GM12878 (cell line): ENCODE data around the gene SLC17A2. TPM values are rescaled to one million over a fixed set of nuclear protein-coding genes. Genes with fewer than 3 reads are reported as not detected.

Source experiments
- ATAC-seq: fragments of 200-7000 bp; cut with Tn5 transposase; 3 replicates; pipeline ENCODE4 v1.9.1; 2020; ENCODE audit warnings: mild to moderate bottlenecking, moderate library complexity
- BruUV-seq: library from RNA; stranded (reverse); fragments of 400-500 nt; replicated peaks from 2 replicates; lab custom pipeline; 2021; lab: Mats Ljungman, UMichigan
- CTCF ChIA-PET: fragments of 300-600 bp; sonication (Branson Sonifier 250); formaldehyde crosslinking; extraction: SDS; loops from one replicate; lab custom pipeline; 2021; ENCODE audit warnings: inconsistent platforms; lab: Yijun Ruan, JAX
- POLR2A ChIA-PET: fragments of 350-600 bp; formaldehyde crosslinking; extraction: SDS; loops from one replicate; lab custom pipeline; 2021; ENCODE audit warnings: inconsistent platforms; lab: Charles Lee
- RAD21 ChIA-PET: fragments of 300-600 bp; sonication (Branson Sonifier 250); formaldehyde crosslinking; loops from one replicate; lab custom pipeline; 2023; ENCODE audit warnings: antibody characterized with exemption; ENCODE audit not compliant: unreplicated experiment; lab: Charles Lee
- SMC1A ChIA-PET: fragments of 300-600 bp; sonication (Branson Sonifier 250); formaldehyde crosslinking; loops from one replicate; lab custom pipeline; 2023; ENCODE audit not compliant: unreplicated experiment, uncharacterized antibody; lab: Charles Lee
- DNase-seq: peaks from one replicate; pipeline ENCODE4 v3.0.0-alpha.2; 2011; ENCODE audit warnings: low read depth, low spot score
- FAIRE-seq: peaks from 3 replicates; lab custom pipeline; 2011; peaks lifted over from hg19 to GRCh38; lab: Jason Lieb, UNC
- H2AFZ ChIP-seq: 2 replicates; pipeline ENCODE4 v1.6.0; 2011; ENCODE audit warnings: low read depth, low read length, control low read depth; ENCODE audit not compliant: control insufficient read depth
- H3K27ac ChIP-seq: 2 replicates; pipeline ENCODE4 v1.5.1; 2011; ENCODE audit warnings: control low read depth; ENCODE audit not compliant: control insufficient read depth, insufficient read depth
- H3K27me3 ChIP-seq, 2 experiments: replicated peaks in 1 of 2; 2 replicates each; pipeline versions ENCODE4 v1.6.0 to v1.6.1; 2011; ENCODE audit warnings: low read length in 1 of 2; ENCODE audit not compliant: control insufficient read depth in 2 of 2, insufficient read depth in 2 of 2
- H3K36me3 ChIP-seq, 2 experiments: 2 replicates each; pipeline ENCODE4 v1.5.1; 2011; ENCODE audit warnings: low read length in 1 of 2; ENCODE audit not compliant: control insufficient read depth in 2 of 2, insufficient read depth in 2 of 2
- H3K4me1 ChIP-seq: 2 replicates; pipeline ENCODE4 v1.6.1; 2011; ENCODE audit warnings: mild to moderate bottlenecking, low read length, moderate library complexity, mixed read lengths; ENCODE audit not compliant: control insufficient read depth, insufficient read depth
- H3K4me2 ChIP-seq: 2 replicates; pipeline ENCODE4 v1.6.0; 2011; ENCODE audit warnings: control low read depth; ENCODE audit not compliant: control insufficient read depth, insufficient read depth
- H3K4me3 ChIP-seq: fragments of 200-600 bp; sonication (generic); 2 replicates; pipeline ENCODE4 v1.5.1; 2016
- H3K79me2 ChIP-seq: 2 replicates; pipeline ENCODE4 v1.6.0; 2011; ENCODE audit warnings: low read length; ENCODE audit not compliant: control insufficient read depth, insufficient read depth
- H3K9ac ChIP-seq: 2 replicates; pipeline ENCODE4 v1.8.0; 2011; ENCODE audit warnings: low read length, control low read depth, mixed read lengths; ENCODE audit not compliant: control insufficient read depth, insufficient read depth
- H3K9me3 ChIP-seq: replicated peaks from 3 replicates; pipeline ENCODE4 v1.5.1; 2011; ENCODE audit warnings: mild to moderate bottlenecking, low read length; ENCODE audit not compliant: control insufficient read depth, insufficient read depth
- H4K20me1 ChIP-seq: 2 replicates; pipeline ENCODE4 v1.6.0; 2011; ENCODE audit not compliant: control insufficient read depth, insufficient read depth
- BHLHE40 ChIP-seq, 2 experiments: fragments of 450-650 bp in 1 of 2; IDR thresholded peaks; 2 replicates each; pipeline ENCODE4 v1.6.1; 2011 to 2017; ENCODE audit warnings: low read depth in 2 of 2, borderline replicate concordance in 1 of 2, improper control_type of control experiment in 1 of 2, low read length in 1 of 2, mild to moderate bottlenecking in 1 of 2
- CEBPZ ChIP-seq: fragments of 150-350 bp; IDR thresholded peaks from 2 replicates; pipeline ENCODE4 v1.6.1; 2016; ENCODE audit warnings: low read depth, low read length
- CREB1 ChIP-seq: IDR thresholded peaks from 2 replicates; pipeline ENCODE4 v1.6.1; 2012; ENCODE audit warnings: low read depth, mild to moderate bottlenecking, inconsistent platforms
- CREM ChIP-seq: IDR thresholded peaks from 2 replicates; pipeline ENCODE4 v1.6.1; 2014; ENCODE audit warnings: antibody characterized with exemption, low read depth
- EED ChIP-seq: sonication (generic); IDR thresholded peaks from 2 replicates; pipeline ENCODE4 v1.6.1; 2016; ENCODE audit warnings: antibody characterized with exemption, low read depth
- IRF3 ChIP-seq: fragments of 450-650 bp; IDR thresholded peaks from 2 replicates; pipeline ENCODE4 v1.6.1; 2014; ENCODE audit warnings: mild to moderate bottlenecking
- JUNB ChIP-seq: IDR thresholded peaks from 2 replicates; pipeline ENCODE4 v1.6.1; 2016; ENCODE audit warnings: antibody characterized with exemption, mild to moderate bottlenecking
- JUND ChIP-seq: IDR thresholded peaks from 2 replicates; pipeline ENCODE4 v1.6.1; 2012; ENCODE audit warnings: low read depth, mild to moderate bottlenecking, low read length, improper control_type of control experiment, moderate library complexity
- MEF2A ChIP-seq: IDR thresholded peaks from 2 replicates; pipeline ENCODE4 v1.6.1; 2011; ENCODE audit warnings: low read depth, mild to moderate bottlenecking, low read length, moderate library complexity; ENCODE audit not compliant: insufficient read depth
- MYB ChIP-seq: fragments of 150-350 bp; IDR thresholded peaks from 2 replicates; pipeline ENCODE4 v1.6.1; 2014; ENCODE audit warnings: mild to moderate bottlenecking, low read depth, low read length, borderline replicate concordance
- PAX5 ChIP-seq: IDR thresholded peaks from 2 replicates; pipeline ENCODE4 v1.6.1; 2011; ENCODE audit warnings: low read depth, low read length, borderline replicate concordance
- RBBP5 ChIP-seq: fragments of 200-600 bp; sonication (generic); conservative IDR thresholded peaks from 2 replicates; pipeline ENCODE4 v1.6.1; 2016
- SRF ChIP-seq, 2 experiments: IDR thresholded peaks; 2 replicates each; pipeline ENCODE4 v1.6.1; 2011; ENCODE audit warnings: low read depth in 2 of 2, low read length in 2 of 2, mild to moderate bottlenecking in 1 of 2, moderate library complexity in 1 of 2
- TARDBP ChIP-seq: IDR thresholded peaks from 2 replicates; pipeline ENCODE4 v1.6.1; 2016; ENCODE audit warnings: borderline replicate concordance
- ZNF592 ChIP-seq: fragments of 450-650 bp; IDR thresholded peaks from 2 replicates; pipeline ENCODE4 v1.6.1; 2017; ENCODE audit warnings: mild to moderate bottlenecking, moderate library complexity
- WGBS: methylation state at CpG from one replicate; pipeline ENCODE4 v1.1.6; 2016; ENCODE audit warnings: low lambda C conversion rate; ENCODE audit not compliant: insufficient replicate concordance, insufficient coverage; ENCODE audit errors: missing lambda C conversion rate; 5-methylcytosine and 5-hydroxymethylcytosine counted together
- in situ Hi-C: fragments of 300-500 bp; cut with MboI; formaldehyde crosslinking; loops from 9 replicates; pipeline ENCODE4 v1.14.3; 2018; ENCODE audit warnings: mixed read lengths
- intact Hi-C: fragments of 100-400 bp; cut with micrococcal nuclease; formaldehyde crosslinking; loops from one replicate; pipeline ENCODE4 v1.14.2; 2022; ENCODE audit not compliant: unreplicated experiment
- polyA plus RNA-seq, 11 experiments: library from polyadenylated mRNA; depleted of rRNA in 4 of 11; unstranded in 6 of 11; stranded (reverse) in 5 of 11; fragments of >200 nt; fragmentation: Nextera tagmentation in 4 of 11; fragmentation: Illumina TruSeq in 1 of 11; extraction: Ambion mirVana in 4 of 11; extraction: Trizol in 1 of 11; gene quantifications; 1 replicate in 1 of 11; 2 replicates in 10 of 11; pipeline versions ENCODE4 v1.2.1 to v1.2.3, GENCODE V29; 2011 to 2016; ENCODE audit warnings: inconsistent platforms in 2 of 11, missing spikeins in 2 of 11, low read depth in 1 of 11
- total RNA-seq, 4 experiments: library from RNA; depleted of rRNA in 3 of 4; stranded (reverse); fragments of >200 nt in 3 of 4; fragmentation: Illumina TruSeq in 1 of 4; extraction: Trizol in 1 of 4; gene quantifications; 2 replicates each; pipeline versions ENCODE4 v1.2.1 to v1.2.3, GENCODE V29; 2013 to 2021

Gene SLC17A2
- total and polyA plus RNA-seq, 10 of the 15 experiments (the other 5 are each of a cell fraction or from before 2014, with no cell fraction given): not detected

GRCh38 chr6:25919657-25920056 is 10.8 kb downstream of the SLC17A2 start (continued):
- TF ChIP-seq MEF2A (no peak), SRF (IDR thresholded peaks at IDR 0.05; ENCODE audit: low read depth in 2 of 2, low read length in 2 of 2) (no peak), CEBPZ (no peak)

- ChIA-PET RAD21 (no interaction called here), SMC1A (no interaction called here), CTCF (interaction anchor here (0.6 kb wide), 1 partner anchor 422 kb away, joined by 4 read pairs; no protein-coding TSS in a partner anchor), POLR2A (no interaction called here)
- WGBS: 15% methylated on average over 5 of the region's 5 CpGs
- Histone ChIP-seq H3K79me2 (no peaks in the 10 kb centered on the region), H3K27ac (no peak overlapping the region), H3K4me2 (no peak overlapping the region), H3K9me3 (no peaks in the 10 kb centered on the region), H2AFZ (no peak overlapping the region), H3K36me3 (no peaks in the 10 kb centered on the region), H3K9ac (no peak overlapping the region), H3K4me1 (no peaks in the 10 kb centered on the region), H3K4me3 (no peak overlapping the region), H4K20me1 (no peaks in the 10 kb centered on the region), H3K27me3 (no peaks in the 10 kb centered on the region)
- in situ Hi-C loops (no loop called here), intact Hi-C loops (no loop called here)
- ATAC-seq: no peak
- DNase-seq: no peak
- no TSS peak for BruUV-seq
- FAIRE-seq: no peak
- TF ChIP-seq JUND (no peak), PAX5 (no peak), EED (no peak), MYB (no peak), JUNB (no peak), IRF3 (no peak), TARDBP (no peak), CREB1 (no peak), CREM (no peak), ZNF592 (no peak), BHLHE40 (IDR thresholded peaks at IDR 0.05; ENCODE audit: borderline replicate concordance in 1 of 2, low read depth in 2 of 2, low read length in 1 of 2) (no peak), RBBP5 (no peak)
Measured at GRCh38 chr6:25918083-25918683, 12.3 kb downstream of the SLC17A2 start.
